NCI-H2171 treated with DMSO at 0.1 percent for 48 hours (cell line): ENCODE data around the gene HP1BP3.
"Not testable (repeated sequence)": the region's sequence is repeated elsewhere in the genome, so short reads cannot be mapped to it uniquely, and the experiment has no call there.

Experiments
- DNase-seq: peaks from one replicate; lab custom pipeline; 2025; lab: John Stamatoyannopoulos, UW

Gene HP1BP3

GRCh38 chr1:20787029-20787839, at the start of gene HP1BP3:
Gene HP1BP3, minus strand, starts transcription at chr1:20787307. Its CDS starts 6,867 bp downstream, at chr1:20780440.
- DNase-seq = peak; percentile 76

GRCh38 chr1:20836230-20836629, 49.1 kb upstream of the HP1BP3 start:
- no peak for DNase-seq

- peak; percentile 30 for DNase-seq
These were observed 47.7 kb upstream of the HP1BP3 start for GRCh38 chr1:20834780-20835179.

GRCh38 chr1:20834192-20834591, 47.1 kb upstream of the HP1BP3 start:
- DNase-seq = peak; percentile 6

- no peak for DNase-seq
These were observed 43.3 kb upstream of the HP1BP3 start for GRCh38 chr1:20830378-20830777.

- no peak for DNase-seq
These were observed 42.8 kb upstream of the HP1BP3 start for GRCh38 chr1:20829946-20830345.

GRCh38 chr1:20829531-20829930, 42.4 kb upstream of the HP1BP3 start:
- DNase-seq = no peak

GRCh38 chr1:20823845-20824244, 36.7 kb upstream of the HP1BP3 start:
- peak; percentile 60 for DNase-seq

- DNase-seq = no peak
These were observed 34.4 kb upstream of the HP1BP3 start for GRCh38 chr1:20821466-20821865.

- no peak for DNase-seq
These were observed 32.7 kb upstream of the HP1BP3 start for GRCh38 chr1:20819818-20820217.

GRCh38 chr1:20814534-20814871, 27.4 kb upstream of the HP1BP3 start:
- DNase-seq = no peak

GRCh38 chr1:20811916-20812315, 24.8 kb upstream of the HP1BP3 start:
- no peak for DNase-seq

GRCh38 chr1:20793236-20793635, 6.1 kb upstream of the HP1BP3 start:
- DNase-seq = no peak

- DNase-seq = no peak
These were observed 5.1 kb upstream of the HP1BP3 start for GRCh38 chr1:20792196-20792595.

GRCh38 chr1:20790785-20791184, 3.7 kb upstream of the HP1BP3 start:
- DNase-seq = no peak

GRCh38 chr1:20789598-20789997, 2.5 kb upstream of the HP1BP3 start:
- DNase-seq = not testable (repeated sequence)

GRCh38 chr1:20787840-20788795, 1.0 kb upstream of the HP1BP3 start:
- peak; percentile 71 for DNase-seq

GRCh38 chr1:20786253-20787028, 666 bp downstream of the HP1BP3 start:
- DNase-seq = peak; percentile 95

GRCh38 chr1:20785907-20786252, 1.2 kb downstream of the HP1BP3 start:
- DNase-seq = peak; percentile 59

GRCh38 chr1:20775700-20776099, 11.4 kb downstream of the HP1BP3 start:
- DNase-seq = no peak

GRCh38 chr1:20771780-20772179, 15.3 kb downstream of the HP1BP3 start:
- DNase-seq = no peak
